IMR-90 (cell line): Measurements from ENCODE around the gene PLAAT2. TPM values are rescaled to one million over a fixed set of nuclear protein-coding genes. Genes with fewer than 3 reads are reported as not detected.
"Not testable (repeated sequence)": the region's sequence is repeated elsewhere in the genome, so short reads cannot be mapped to it uniquely, and the experiment has no call there.

Experiments
- ATAC-seq: fragments of 200-7000 bp; cut with Tn5 transposase; 2 replicates; pipeline ENCODE4 v1.9.1; 2020; ENCODE audit warnings: low read depth, mild to moderate bottlenecking, moderate library complexity
- BruUV-seq: library from RNA; stranded (reverse); fragments of 400-500 nt; replicated peaks from 2 replicates; lab custom pipeline; 2021; lab: Mats Ljungman, UMichigan
- CTCF ChIA-PET: fragments of 300-600 bp; formaldehyde crosslinking; extraction: SDS; loops from one replicate; lab custom pipeline; 2021; ENCODE audit warnings: antibody characterized with exemption; lab: Yijun Ruan, JAX
- POLR2A ChIA-PET: fragments of 300-600 bp; sonication (Branson Sonifier 250); formaldehyde crosslinking; loops from one replicate; lab custom pipeline; 2022; ENCODE audit warnings: antibody characterized with exemption; ENCODE audit not compliant: unreplicated experiment; lab: Charles Lee
- DNase-seq: peaks from one replicate; pipeline ENCODE4 v3.0.0; 2013
- H2AFZ ChIP-seq: replicated peaks from 2 replicates; pipeline ENCODE3; 2013; ENCODE audit warnings: low read length, mild to moderate bottlenecking; ENCODE audit not compliant: poor library complexity
- H2AK5ac ChIP-seq: 2 replicates; pipeline ENCODE4 v1.6.1; 2013; ENCODE audit warnings: low read depth, low read length, inconsistent platforms
- H2AK9ac ChIP-seq: replicated peaks from 2 replicates; pipeline ENCODE3; 2013; ENCODE audit warnings: mild to moderate bottlenecking, low read depth, low read length, moderate library complexity; ENCODE audit not compliant: poor library complexity
- H2BK120ac ChIP-seq: 2 replicates; pipeline ENCODE4 v1.6.1; 2013; ENCODE audit warnings: low read depth, low read length, inconsistent platforms
- H2BK15ac ChIP-seq: 3 replicates; pipeline ENCODE4 v1.6.1; 2013; ENCODE audit warnings: low read depth, low read length, inconsistent platforms
- H2BK20ac ChIP-seq: 2 replicates; pipeline ENCODE4 v1.6.1; 2013; ENCODE audit warnings: low read depth, mild to moderate bottlenecking, inconsistent platforms, low read length, moderate library complexity
- H2BK5ac ChIP-seq: 2 replicates; pipeline ENCODE4 v1.6.1; 2013; ENCODE audit warnings: mild to moderate bottlenecking, low read depth, low read length, inconsistent platforms; ENCODE audit not compliant: poor library complexity, severe bottlenecking
- H3K14ac ChIP-seq: replicated peaks from 2 replicates; pipeline ENCODE4 v1.6.1; 2013; ENCODE audit warnings: low read depth, low read length, inconsistent platforms
- H3K18ac ChIP-seq: 2 replicates; pipeline ENCODE4 v1.6.1; 2013; ENCODE audit warnings: low read depth, low read length, control low read depth
- H3K23ac ChIP-seq: 2 replicates; pipeline ENCODE4 v1.6.1; 2013; ENCODE audit warnings: low read depth, low read length, inconsistent platforms
- H3K27ac ChIP-seq: 2 replicates; pipeline ENCODE4 v1.5.1; 2013; ENCODE audit warnings: mild to moderate bottlenecking, control low read depth, low read length; ENCODE audit not compliant: insufficient read depth
- H3K27me3 ChIP-seq: 2 replicates; pipeline ENCODE4 v1.6.1; 2013; ENCODE audit warnings: low read length; ENCODE audit not compliant: control insufficient read depth, insufficient read depth
- H3K36me3 ChIP-seq: 2 replicates; pipeline ENCODE4 v1.6.1; 2013; ENCODE audit warnings: low read length, mixed read lengths; ENCODE audit not compliant: control insufficient read depth, insufficient read depth
- H3K4ac ChIP-seq: 2 replicates; pipeline ENCODE4 v1.6.1; 2013; ENCODE audit warnings: low read depth, low read length, inconsistent platforms
- H3K4me1 ChIP-seq: 2 replicates; pipeline ENCODE4 v1.6.1; 2013; ENCODE audit warnings: low read length, mixed read lengths; ENCODE audit not compliant: control insufficient read depth, insufficient read depth
- H3K4me2 ChIP-seq: 2 replicates; pipeline ENCODE4 v1.6.1; 2013; ENCODE audit warnings: low read depth, mild to moderate bottlenecking, control low read depth, low read length, moderate library complexity
- H3K4me3 ChIP-seq: 2 replicates; pipeline ENCODE4 v1.5.1; 2013; ENCODE audit warnings: low read depth, mild to moderate bottlenecking, control low read depth, low read length, moderate library complexity; ENCODE audit not compliant: insufficient read depth
- H3K56ac ChIP-seq: 2 replicates; pipeline ENCODE4 v1.6.1; 2013; ENCODE audit warnings: low read length, inconsistent platforms; ENCODE audit not compliant: insufficient read depth; ENCODE audit errors: extremely low read depth
- H3K79me1 ChIP-seq, 2 experiments: 2 replicates each; pipeline ENCODE4 v1.6.1; 2013; ENCODE audit warnings: low read length in 2 of 2, inconsistent platforms in 1 of 2, low read depth in 1 of 2
- H3K9ac ChIP-seq: 2 replicates; pipeline ENCODE4 v1.6.1; 2013; ENCODE audit warnings: low read depth, low read length, control low read depth
- H3K9me1 ChIP-seq: 2 replicates; pipeline ENCODE4 v1.6.1; 2013; ENCODE audit warnings: low read length, inconsistent platforms; ENCODE audit not compliant: insufficient read depth
- H3K9me3 ChIP-seq: 2 replicates; pipeline ENCODE4 v1.6.1; 2013; ENCODE audit warnings: low read length; ENCODE audit not compliant: control insufficient read depth, insufficient read depth
- H4K20me1 ChIP-seq: 2 replicates; pipeline ENCODE4 v1.6.1; 2013; ENCODE audit warnings: low read length, inconsistent platforms; ENCODE audit not compliant: insufficient read depth
- H4K5ac ChIP-seq: 2 replicates; pipeline ENCODE4 v1.6.1; 2013; ENCODE audit warnings: mild to moderate bottlenecking, low read depth, low read length, control low read depth
- H4K8ac ChIP-seq, 2 experiments: 2 replicates each; pipeline ENCODE4 v1.6.1; 2013; ENCODE audit warnings: low read depth in 2 of 2, low read length in 2 of 2, control low read depth in 1 of 2, inconsistent platforms in 1 of 2
- H4K91ac ChIP-seq: 2 replicates; pipeline ENCODE4 v1.6.1; 2013; ENCODE audit warnings: low read depth, low read length, inconsistent platforms; ENCODE audit not compliant: insufficient read depth
- CHD1 ChIP-seq: IDR thresholded peaks from 2 replicates; pipeline ENCODE4 v1.6.1; 2012; ENCODE audit warnings: low read depth, low read length, improper control_type of control experiment
- FOS ChIP-seq: fragments of 150-350 bp; IDR thresholded peaks from 2 replicates; pipeline ENCODE4 v1.6.1; 2016; ENCODE audit warnings: low read depth, low read length
- MAZ ChIP-seq: IDR thresholded peaks from 2 replicates; pipeline ENCODE4 v1.6.1; 2012; ENCODE audit warnings: low read depth, mild to moderate bottlenecking, low read length, improper control_type of control experiment, moderate library complexity, borderline replicate concordance
- MXI1 ChIP-seq: IDR thresholded peaks from 2 replicates; pipeline ENCODE4 v1.6.1; 2012; ENCODE audit warnings: low read depth, mild to moderate bottlenecking, low read length, moderate library complexity, borderline replicate concordance
- RAD21 ChIP-seq: IDR thresholded peaks from 2 replicates; pipeline ENCODE4 v1.6.1; 2012; ENCODE audit warnings: low read length, improper control_type of control experiment
- RFX5 ChIP-seq: IDR thresholded peaks from 2 replicates; pipeline ENCODE4 v1.8.0; 2012; ENCODE audit warnings: low read depth, mild to moderate bottlenecking, low read length, moderate library complexity
- WGBS, 2 experiments: methylation state at CpG; one replicate each; pipeline versions ENCODE4 v1.1.5 to v1.1.7; 2013; ENCODE audit warnings: missing lambda C conversion rate in 2 of 2; ENCODE audit not compliant: insufficient read length in 1 of 2; ENCODE audit errors: extremely low coverage in 2 of 2; 5-methylcytosine and 5-hydroxymethylcytosine counted together
- dilution Hi-C: fragments of 300-500 bp; cut with HindIII; formaldehyde crosslinking; loops from one replicate; pipeline ENCODE4 v1.14.3; 2018; ENCODE audit warnings: low sequenced_read_pairs; ENCODE audit not compliant: unreplicated experiment
- in situ Hi-C: fragments of 300-500 bp; cut with MboI; formaldehyde crosslinking; loops from 3 replicates; pipeline ENCODE4 v1.14.3; 2019; ENCODE audit warnings: low sequenced_read_pairs, inconsistent platforms, mixed read lengths
- intact Hi-C: fragments of 100-400 bp; cut with micrococcal nuclease; formaldehyde crosslinking; loops from 2 replicates; pipeline ENCODE4 v1.10.0; 2022
- polyA plus RNA-seq, 3 experiments: library from polyadenylated mRNA; depleted of rRNA; stranded (reverse); fragments of >200 nt; gene quantifications; 2 replicates each; pipeline ENCODE4 v1.2.3, GENCODE V29; 2012; ENCODE audit warnings: low replicate concordance in 1 of 3
- total RNA-seq: library from RNA; depleted of rRNA; stranded (reverse); fragments of >200 nt; gene quantifications from 2 replicates; pipeline ENCODE4 v1.2.3, GENCODE V29; 2012
- TF ChIP-seq, protein P1 (sequence below): fragments of 150-350 bp; IDR thresholded peaks from 2 replicates; pipeline ENCODE4 v1.6.1; 2017; ENCODE audit warnings: mild to moderate bottlenecking, antibody characterized with exemption, low read length, low read depth

PLAAT2 gene
- total and polyA plus RNA-seq, 2 of the 4 experiments (the other 2 are of a cell fraction), result not detected

DNA sequence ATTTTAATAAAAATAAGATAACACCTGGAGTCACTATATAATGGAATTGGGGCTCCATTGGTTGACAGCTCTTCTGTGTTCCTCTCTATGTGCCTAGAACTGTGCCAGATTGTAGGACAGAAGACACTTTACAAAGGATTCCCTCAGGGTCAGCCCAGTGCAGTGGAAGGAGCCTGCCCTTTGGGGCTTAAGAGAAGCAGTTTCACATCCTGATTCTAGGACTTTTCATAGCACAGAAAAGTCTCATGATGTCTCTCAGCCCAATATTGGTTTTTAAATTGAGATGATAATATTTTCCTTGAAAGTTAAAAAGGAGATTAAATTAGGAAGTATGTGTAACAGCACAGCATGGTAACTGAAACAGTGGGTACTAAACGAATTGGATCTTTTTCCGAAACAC is 19.5 kb downstream of the PLAAT2 start:
- dilution Hi-C loops, result no loop called here
- Histone ChIP-seq H3K4ac (no peak overlapping the region), H3K9me3 (no peaks in the 10 kb centered on the region), H3K4me3 (no peak overlapping the region), H3K27me3 (peaks cover 11% of the 10 kb centered on the region), H3K18ac (no peak overlapping the region), H2BK15ac (no peak overlapping the region), H3K9me1 (no peaks in the 10 kb centered on the region), H4K8ac (no peak overlapping the region), H3K4me1 (no peaks in the 10 kb centered on the region), H2BK120ac (no peak overlapping the region), H2AFZ (no peak overlapping the region), H4K91ac (no peak overlapping the region), H2AK9ac (no peak overlapping the region), H3K14ac (no peak overlapping the region), H2BK5ac (no peak overlapping the region), H4K20me1 (no peaks in the 10 kb centered on the region), H3K23ac (no peak overlapping the region), H4K5ac (no peak overlapping the region), H3K27ac (no peak overlapping the region), H3K36me3 (no peaks in the 10 kb centered on the region), H3K79me1 (no peaks in the 10 kb centered on the region), H3K56ac (no peak overlapping the region), H2AK5ac (no peak overlapping the region), H3K9ac (no peak overlapping the region), H2BK20ac (no peak overlapping the region), H3K4me2 (no peak overlapping the region)
- DNase-seq (no peak), ATAC-seq (no peak)
- BruUV-seq, result no TSS peak
- in situ Hi-C loops, result no loop called here
- TF ChIP-seq MAZ (no peak), RAD21 (no peak), FOS (no peak), RFX5 (no peak), MXI1 (no peak), CHD1 (no peak)
- TF ChIP-seq, protein P1, sequence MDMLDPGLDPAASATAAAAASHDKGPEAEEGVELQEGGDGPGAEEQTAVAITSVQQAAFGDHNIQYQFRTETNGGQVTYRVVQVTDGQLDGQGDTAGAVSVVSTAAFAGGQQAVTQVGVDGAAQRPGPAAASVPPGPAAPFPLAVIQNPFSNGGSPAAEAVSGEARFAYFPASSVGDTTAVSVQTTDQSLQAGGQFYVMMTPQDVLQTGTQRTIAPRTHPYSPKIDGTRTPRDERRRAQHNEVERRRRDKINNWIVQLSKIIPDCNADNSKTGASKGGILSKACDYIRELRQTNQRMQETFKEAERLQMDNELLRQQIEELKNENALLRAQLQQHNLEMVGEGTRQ, result no peak
- WGBS, 2 experiments, result no CpG with 5 or more reads among the region's 2 CpGs
- ChIA-PET CTCF (no interaction called here), POLR2A (no interaction called here)
- intact Hi-C loops, result no loop called here

DNA sequence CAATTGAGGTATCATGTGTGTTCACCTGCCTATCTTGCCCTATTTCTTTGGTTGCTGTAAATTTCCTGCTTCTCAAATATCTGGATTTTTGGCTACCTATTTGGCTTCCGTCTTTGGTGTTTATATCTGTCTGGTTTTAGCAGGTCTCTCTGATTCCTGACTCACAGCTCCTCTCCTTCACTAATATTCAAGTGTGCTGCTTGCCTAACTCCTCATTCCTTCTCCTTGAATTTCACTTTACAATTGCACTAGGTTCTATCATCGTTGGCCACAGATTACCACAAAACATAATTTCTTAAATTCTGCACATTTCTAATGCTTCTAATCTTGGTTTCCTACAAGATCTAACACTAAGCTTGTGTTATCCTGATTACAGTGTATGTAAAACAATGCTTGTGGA is 20.7 kb downstream of the PLAAT2 start:
- H3K56ac ChIP-seq, H2AFZ ChIP-seq, H3K14ac ChIP-seq, DNase-seq, dilution Hi-C loops, H3K4me1 ChIP-seq, H2BK5ac ChIP-seq, H3K9me1 ChIP-seq, POLR2A ChIA-PET, H3K4ac ChIP-seq, H2BK20ac ChIP-seq, BruUV-seq, H3K27ac ChIP-seq, H4K20me1 ChIP-seq, H4K8ac ChIP-seq, H4K5ac ChIP-seq, H3K18ac ChIP-seq, H3K9me3 ChIP-seq, H2BK15ac ChIP-seq, H2BK120ac ChIP-seq, H3K23ac ChIP-seq, H3K27me3 ChIP-seq, H4K91ac ChIP-seq, H3K4me3 ChIP-seq, H3K36me3 ChIP-seq, H2AK5ac ChIP-seq, ATAC-seq, H3K9ac ChIP-seq, H2AK9ac ChIP-seq, H3K79me1 ChIP-seq, CTCF ChIA-PET, H3K4me2 ChIP-seq, intact Hi-C loops, in situ Hi-C loops: not testable (repeated sequence)
- no CpG with 5 or more reads among the region's 2 CpGs for WGBS, 2 experiments
